B cell (primary cell): ENCODE data around the gene PCSK9. TPM values are rescaled to one million over a fixed set of nuclear protein-coding genes. Genes with fewer than 3 reads are reported as not detected.

Experiments
- ATAC-seq: fragments of 200-7000 bp; cut with Tn5 transposase; one replicate; pipeline ENCODE4 v1.10.0; 2021; ENCODE audit warnings: low read depth, mild to moderate bottlenecking, moderate number of reproducible peaks, moderate library complexity
- CTCF ChIA-PET: fragments of 350-600 bp; sonication (Branson Sonifier 250); formaldehyde crosslinking; loops from one replicate; lab custom pipeline; 2021; ENCODE audit warnings: antibody characterized with exemption, inconsistent platforms; lab: Charles Lee
- POLR2A ChIA-PET: fragments of 350-600 bp; sonication (Branson Sonifier 250); formaldehyde crosslinking; loops from one replicate; lab custom pipeline; 2021; ENCODE audit warnings: antibody characterized with exemption; lab: Charles Lee
- DNase-seq: peaks from one replicate; pipeline ENCODE4 v3.0.0; 2013
- H2AFZ ChIP-seq: 2 replicates; pipeline ENCODE4 v1.6.1; 2012; ENCODE audit warnings: mild to moderate bottlenecking, low read depth, low read length; ENCODE audit not compliant: insufficient read depth, poor library complexity, severe bottlenecking
- H3K27ac ChIP-seq, 2 donors: 1 replicate in 1 of 2; 2 replicates in 1 of 2; pipeline ENCODE4 v1.5.1; 2012 to 2013; ENCODE audit warnings: low read length in 2 of 2, mild to moderate bottlenecking in 2 of 2, moderate library complexity in 1 of 2
- H3K27me3 ChIP-seq, 4 experiments: fragments of 200-600 bp in 1 of 4; sonication (generic) in 1 of 4; replicated peaks in 1 of 4; 1 replicate in 2 of 4; 2 replicates in 2 of 4; pipeline versions ENCODE4 v1.6.1 to v1.7.0; 2013 to 2016; ENCODE audit warnings: low read length in 3 of 4, mild to moderate bottlenecking in 2 of 4, mixed read lengths in 1 of 4, moderate library complexity in 1 of 4; ENCODE audit not compliant: insufficient read depth in 4 of 4, control insufficient read depth in 3 of 4; ENCODE audit errors: control extremely low read depth in 1 of 4
- H3K36me3 ChIP-seq, 2 experiments: replicated peaks in 1 of 2; 1 replicate in 1 of 2; 2 replicates in 1 of 2; pipeline versions ENCODE4 v1.6.1 to v1.7.1; 2013; ENCODE audit warnings: low read length in 1 of 2; ENCODE audit not compliant: insufficient read depth in 2 of 2, control insufficient read depth in 1 of 2; ENCODE audit errors: control extremely low read depth in 1 of 2, extremely low read depth in 1 of 2
- H3K4me1 ChIP-seq, 2 donors: fragments of 200-600 bp in 1 of 2; sonication (generic) in 1 of 2; 1 replicate in 1 of 2; 2 replicates in 1 of 2; pipeline versions ENCODE4 v1.5.1 to v1.6.1; 2013 to 2017; ENCODE audit warnings: low read length in 2 of 2; ENCODE audit not compliant: control insufficient read depth in 2 of 2, insufficient read depth in 2 of 2
- H3K4me2 ChIP-seq: replicated peaks from 2 replicates; pipeline ENCODE3; 2012; ENCODE audit warnings: mild to moderate bottlenecking, low read depth, low read length; ENCODE audit not compliant: poor library complexity, severe bottlenecking
- H3K4me3 ChIP-seq, 5 experiments: fragments of 200-600 bp in 1 of 5; sonication (generic) in 1 of 5; 1 replicate in 3 of 5; 2 replicates in 2 of 5; pipeline versions ENCODE4 v1.5.1 to v1.7.0; 2011 to 2016; ENCODE audit warnings: low read length in 4 of 5, mild to moderate bottlenecking in 4 of 5, low read depth in 2 of 5, control low read depth in 1 of 5, moderate library complexity in 1 of 5; ENCODE audit not compliant: insufficient read depth in 1 of 5; ENCODE audit errors: control extremely low read depth in 1 of 5, extremely low read depth in 1 of 5
- H3K79me2 ChIP-seq: fragments of 200-600 bp; sonication (generic); one replicate; pipeline ENCODE4 v1.6.0; 2016; ENCODE audit warnings: low read length; ENCODE audit not compliant: control insufficient read depth, insufficient read depth
- H3K9ac ChIP-seq: fragments of 200-600 bp; sonication (generic); 2 replicates; pipeline ENCODE4 v1.6.1; 2017; ENCODE audit warnings: mild to moderate bottlenecking, low read length, moderate library complexity
- H3K9me3 ChIP-seq, 3 donors: one replicate each; pipeline versions ENCODE4 v1.6.1 to v1.7.1; 2013; ENCODE audit warnings: low read length in 2 of 3; ENCODE audit not compliant: control insufficient read depth in 2 of 3, insufficient read depth in 1 of 3; ENCODE audit errors: control extremely low read depth in 1 of 3
- H4K20me1 ChIP-seq: 2 replicates; pipeline ENCODE4 v1.6.0; 2012; ENCODE audit warnings: mild to moderate bottlenecking, low read length; ENCODE audit not compliant: insufficient read depth, control insufficient read depth, poor library complexity, severe bottlenecking
- H3K27ac Mint-ChIP-seq: one replicate; pipeline ENCODE4 v1.8.0; 2021; ENCODE audit warnings: mixed read lengths
- H3K27me3 Mint-ChIP-seq: one replicate; pipeline ENCODE4 v1.8.0; 2021; ENCODE audit warnings: mixed read lengths
- H3K4me1 Mint-ChIP-seq: one replicate; pipeline ENCODE4 v1.8.0; 2021; ENCODE audit warnings: mixed read lengths
- H3K4me3 Mint-ChIP-seq: one replicate; pipeline ENCODE4 v1.8.0; 2021; ENCODE audit warnings: mixed read lengths
- H3K9me3 Mint-ChIP-seq: one replicate; pipeline ENCODE4 v1.8.0; 2022; ENCODE audit warnings: mixed read lengths; ENCODE audit not compliant: insufficient read depth
- CTCF ChIP-seq: fragments of 200-600 bp; IDR thresholded peaks from one replicate; pipeline ENCODE4 v1.8.0; 2022; ENCODE audit warnings: antibody characterized with exemption, mild to moderate bottlenecking
- EZH2 ChIP-seq: IDR thresholded peaks from 2 replicates; pipeline ENCODE4 v1.6.1; 2012; ENCODE audit warnings: borderline replicate concordance, low read depth, mild to moderate bottlenecking, moderate library complexity, low read length; ENCODE audit not compliant: insufficient read depth, poor library complexity, severe bottlenecking
- WGBS: methylation state at CpG from one replicate; pipeline ENCODE4 v1.1.5; 2013; ENCODE audit warnings: missing lambda C conversion rate; ENCODE audit not compliant: insufficient coverage; 5-methylcytosine and 5-hydroxymethylcytosine counted together
- intact Hi-C: fragments of 100-400 bp; cut with micrococcal nuclease; formaldehyde crosslinking; loops from one replicate; pipeline ENCODE4 v1.10.0; 2022
- polyA plus RNA-seq: library from polyadenylated mRNA; depleted of rRNA; stranded (reverse); fragments of >200 nt; gene quantifications from 2 replicates; pipeline ENCODE4 v1.2.3, GENCODE V29; 2012
- total RNA-seq, 2 donors: library from RNA; stranded (reverse); fragments of 120-200 nt in 1 of 2; gene quantifications; 1 replicate in 1 of 2; 2 replicates in 1 of 2; pipeline versions ENCODE4 v1.2.3 to v1.2.4, GENCODE V29; 2013 to 2022

The PCSK9 gene
- total and polyA plus RNA-seq, 2 donors (not counting 1 experiment from before 2014, with no cell fraction given), result not detected

GRCh38 chr1:55055951-55056631 lies 16.7 kb downstream of the PCSK9 start:
- ChIA-PET CTCF (no interaction called here), POLR2A (no interaction called here)
- H3K79me2 ChIP-seq, result no peaks in the 10 kb centered on the region
- H2AFZ ChIP-seq, result no peak overlapping the region
- WGBS, result 88% methylated on average over 33 of the region's 42 CpGs
- H3K4me3 Mint-ChIP-seq, result no peak overlapping the region
- no peaks in the 10 kb centered on the region for H3K27me3 ChIP-seq
- no peaks in the 10 kb centered on the region for H3K36me3 ChIP-seq
- no peaks in the 10 kb centered on the region for H3K4me1 ChIP-seq
- H3K4me1 Mint-ChIP-seq, result no peaks in the 10 kb centered on the region
- H3K9me3 ChIP-seq, result no peaks in the 10 kb centered on the region
- H3K4me2 ChIP-seq, result no peak overlapping the region
- H3K4me3 ChIP-seq, result no peak overlapping the region
- H3K9ac ChIP-seq, result no peak overlapping the region
- no peak overlapping the region for H3K27ac ChIP-seq
- H4K20me1 ChIP-seq, result no peaks in the 10 kb centered on the region
- no peak overlapping the region for H3K27ac Mint-ChIP-seq
- ATAC-seq (no peak), DNase-seq (no peak)
- H3K9me3 Mint-ChIP-seq, result no peaks in the 10 kb centered on the region
- H3K27me3 Mint-ChIP-seq, result peaks cover 3% of the 10 kb centered on the region
- intact Hi-C loops, result no loop called here
- TF ChIP-seq CTCF, result no peak
- no peak for TF ChIP-seq EZH2

- Mint-ChIP-seq H3K27me3 (no peaks in the 10 kb centered on the region), H3K4me3 (no peak overlapping the region), H3K27ac (no peak overlapping the region), H3K9me3 (no peaks in the 10 kb centered on the region), H3K4me1 (no peaks in the 10 kb centered on the region)
- 96% methylated on average over 18 of the region's 20 CpGs for WGBS
- H3K36me3 ChIP-seq, result no peaks in the 10 kb centered on the region
- H3K79me2 ChIP-seq, result no peaks in the 10 kb centered on the region
- H3K27ac ChIP-seq, result no peak overlapping the region
- no peaks in the 10 kb centered on the region for H3K4me1 ChIP-seq
- intact Hi-C loops, result no loop called here
- no peaks in the 10 kb centered on the region for H4K20me1 ChIP-seq
- ATAC-seq (no peak), DNase-seq (no peak)
- ChIA-PET CTCF (no interaction called here), POLR2A (no interaction called here)
- no peak overlapping the region for H3K9ac ChIP-seq
- H3K4me3 ChIP-seq, result no peak overlapping the region
- H3K4me2 ChIP-seq, result no peak overlapping the region
- TF ChIP-seq CTCF (no peak), EZH2 (no peak)
- no peaks in the 10 kb centered on the region for H3K27me3 ChIP-seq
- H2AFZ ChIP-seq, result no peak overlapping the region
- H3K9me3 ChIP-seq, result no peaks in the 10 kb centered on the region
Measured at GRCh38 chr1:55056632-55056992, 17.3 kb downstream of the PCSK9 start.
